HG02678 (cell line): Measurements from ENCODE around the gene CRYBB2.
"Not testable (repeated sequence)": the region's sequence is repeated elsewhere in the genome, so short reads cannot be mapped to it uniquely, and the experiment has no call there.

ENCODE experiments used
- ATAC-seq: cut with Tn5 transposase; IDR thresholded peaks from one replicate; pipeline ENCODE4 v1.9.1; 2021; ENCODE audit warnings: mild to moderate bottlenecking, moderate library complexity; ENCODE audit not compliant: unreplicated experiment

Gene CRYBB2, protein sequence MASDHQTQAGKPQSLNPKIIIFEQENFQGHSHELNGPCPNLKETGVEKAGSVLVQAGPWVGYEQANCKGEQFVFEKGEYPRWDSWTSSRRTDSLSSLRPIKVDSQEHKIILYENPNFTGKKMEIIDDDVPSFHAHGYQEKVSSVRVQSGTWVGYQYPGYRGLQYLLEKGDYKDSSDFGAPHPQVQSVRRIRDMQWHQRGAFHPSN

DNA sequence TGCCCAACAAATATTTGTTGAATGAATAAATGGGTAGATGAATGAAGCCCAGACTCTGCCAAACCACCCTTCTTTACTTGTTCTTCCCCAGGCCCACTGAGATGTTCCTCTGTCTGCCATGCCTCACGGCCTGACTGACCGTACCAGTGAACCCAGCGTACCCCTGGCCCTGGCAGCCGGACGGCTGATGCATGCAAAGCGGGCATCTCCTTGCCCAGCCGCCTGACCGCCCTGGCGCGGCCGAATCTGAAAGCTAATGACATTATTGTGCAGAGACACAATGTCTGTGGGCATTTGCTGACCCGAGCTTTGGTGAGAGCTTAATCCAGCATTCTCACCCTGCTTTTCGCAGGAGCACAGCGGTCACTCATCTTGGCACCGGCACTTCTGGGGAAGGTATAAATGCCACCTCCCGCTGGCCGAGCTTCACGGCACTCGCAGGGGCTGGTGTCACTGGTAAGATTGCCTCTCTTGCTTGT is at the start of gene CRYBB2:
TSS of gene CRYBB2 (plus strand) at position 429 of the 479 bp plus-strand sequence. CDS start 1,791 bp downstream, outside the sequence.
- no peak for ATAC-seq

DNA sequence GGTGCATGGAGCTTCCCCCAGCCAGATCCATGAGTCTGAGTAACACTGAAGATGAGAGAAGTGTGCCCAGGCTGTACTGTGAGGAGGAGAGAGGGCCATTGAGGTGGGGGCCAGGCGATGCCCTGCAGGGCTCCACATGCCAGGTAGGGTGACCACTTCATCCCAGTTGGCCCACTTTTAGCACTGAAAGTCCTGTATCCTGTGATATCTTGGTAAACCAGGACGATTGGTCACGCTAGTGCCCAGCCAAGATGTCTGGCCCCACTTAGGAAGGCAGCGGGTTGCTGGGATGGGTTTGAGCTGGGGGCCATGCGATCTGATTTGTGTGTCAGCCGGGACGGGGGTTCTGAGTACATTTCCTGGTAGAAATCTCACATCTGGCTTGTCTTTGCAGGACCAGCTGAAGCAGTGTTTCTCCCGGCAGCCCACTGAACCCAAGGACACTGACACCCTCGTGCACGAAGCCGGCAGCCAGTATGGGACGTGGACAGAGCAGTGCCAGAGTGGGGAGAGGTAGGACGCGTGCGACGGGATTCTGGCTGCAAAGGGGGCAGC is 48.9 kb upstream of the CRYBB2 start:
- no peak for ATAC-seq

DNA sequence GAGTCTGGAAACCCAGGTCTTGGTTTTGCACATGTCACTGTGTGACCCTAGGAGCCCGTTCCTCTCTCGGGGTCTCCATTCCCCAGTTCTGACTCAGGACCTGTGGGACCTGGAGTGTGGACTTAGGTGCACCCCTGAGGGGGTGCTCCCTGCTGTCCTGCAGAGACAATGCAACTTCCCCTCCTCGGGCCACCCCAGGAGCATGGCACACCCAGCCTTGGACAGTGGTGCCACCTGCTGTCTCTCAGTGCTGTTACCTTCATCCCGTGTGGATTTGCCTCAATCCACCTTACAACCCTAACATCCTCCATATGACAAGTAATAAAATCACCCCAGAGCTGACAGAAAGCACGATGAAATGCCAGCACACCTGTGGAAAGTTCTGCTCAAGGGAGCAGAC is 47.3 kb upstream of the CRYBB2 start:
- ATAC-seq, result no peak

DNA sequence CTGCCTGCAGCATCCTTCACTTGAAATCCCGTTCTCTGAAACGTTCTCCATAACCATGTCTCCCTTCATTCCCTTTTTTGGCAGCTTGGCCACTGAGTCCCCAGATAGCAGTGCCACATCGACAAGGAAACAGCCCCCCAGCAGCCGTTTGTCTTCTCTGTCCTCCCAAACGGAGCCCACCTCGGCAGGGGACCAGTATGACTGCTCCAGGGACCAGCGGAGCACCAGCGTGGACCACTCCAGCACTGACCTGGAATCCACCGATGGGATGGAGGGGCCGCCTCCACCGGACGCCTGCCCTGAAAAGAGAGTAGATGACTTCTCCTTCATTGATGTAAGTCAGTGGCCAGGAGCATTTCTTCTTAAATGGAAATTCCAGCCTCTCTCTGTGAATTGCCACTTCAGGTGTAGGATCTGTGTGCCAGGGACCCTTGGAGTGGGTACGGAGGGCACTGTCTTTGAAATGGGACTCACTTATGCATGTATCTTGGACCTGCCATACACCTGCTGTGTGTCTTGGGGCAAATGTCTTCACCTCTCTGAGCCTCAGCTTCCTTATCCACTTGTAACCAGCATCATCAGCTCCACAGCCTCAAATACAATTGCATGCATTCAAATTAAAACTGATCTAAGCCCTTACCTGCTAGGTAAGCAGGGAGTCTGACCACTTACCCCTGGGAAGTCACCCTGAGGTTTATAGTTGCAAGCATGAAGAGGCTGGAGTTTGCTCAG is 45.1 kb upstream of the CRYBB2 start:
- ATAC-seq, result no peak

DNA sequence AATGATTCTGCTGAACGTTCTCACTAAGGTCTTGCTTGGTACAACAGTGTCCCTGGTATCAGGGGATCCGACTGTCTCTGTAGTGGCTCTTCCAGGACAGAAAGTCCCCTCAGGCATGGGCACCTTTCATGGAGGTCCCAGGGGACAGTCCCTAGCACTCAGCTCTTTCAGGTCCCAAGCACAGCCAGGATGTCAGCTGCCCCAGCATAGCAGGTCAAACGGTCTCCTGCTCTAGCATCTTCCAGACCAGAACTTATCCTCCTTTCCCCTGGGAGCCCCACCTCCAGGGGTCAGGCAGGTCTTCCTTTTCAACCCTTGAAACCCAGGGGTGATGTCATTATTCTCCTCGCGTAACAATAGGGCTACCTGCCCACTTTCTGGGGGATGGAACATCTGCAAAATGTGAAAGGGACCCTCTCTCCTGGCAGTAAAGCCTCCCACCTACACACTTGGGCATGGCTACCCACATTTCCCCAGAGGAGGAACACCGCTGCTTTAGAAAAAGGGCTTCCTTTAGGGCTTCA is 44.5 kb upstream of the CRYBB2 start:
- no peak for ATAC-seq

DNA sequence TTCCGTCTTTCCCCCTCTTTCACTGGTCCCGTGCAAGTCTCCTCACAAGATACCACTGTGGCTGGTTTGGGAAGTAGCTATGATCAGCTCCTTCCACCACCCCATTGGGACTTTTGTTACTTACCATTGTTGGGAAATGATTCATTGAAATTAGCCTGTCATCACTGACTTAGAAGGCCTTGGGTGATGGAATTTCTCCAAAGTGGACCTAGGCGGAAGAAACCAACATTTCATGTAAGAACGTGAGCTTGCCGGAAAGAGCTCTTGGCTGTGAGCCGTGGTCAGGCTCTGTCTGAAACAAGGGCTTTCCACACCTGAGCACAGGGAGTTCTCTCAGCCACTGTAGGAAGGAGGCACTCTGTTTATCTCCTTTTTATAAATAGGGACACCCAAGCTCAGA is 43.3 kb upstream of the CRYBB2 start:
- ATAC-seq, result no peak

DNA sequence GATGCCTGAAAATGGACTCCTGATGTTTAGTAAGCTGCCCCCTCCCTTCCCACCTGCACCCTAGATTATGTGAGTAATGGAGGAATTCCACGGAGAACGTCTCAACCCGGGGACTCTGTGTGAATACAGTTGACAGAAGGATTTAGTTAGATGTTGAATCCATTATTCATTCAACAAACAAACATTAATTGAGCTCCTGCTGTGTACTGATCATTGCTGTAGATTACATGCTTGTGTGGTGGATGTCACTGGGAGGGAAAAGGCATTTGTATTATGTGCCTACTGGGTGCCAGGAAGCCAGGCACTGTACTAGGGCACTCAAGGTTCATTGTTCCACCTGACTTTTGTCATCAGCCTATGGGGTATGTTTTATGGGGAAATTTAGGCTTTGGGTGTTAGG is 42.6 kb upstream of the CRYBB2 start:
- ATAC-seq, result no peak

DNA sequence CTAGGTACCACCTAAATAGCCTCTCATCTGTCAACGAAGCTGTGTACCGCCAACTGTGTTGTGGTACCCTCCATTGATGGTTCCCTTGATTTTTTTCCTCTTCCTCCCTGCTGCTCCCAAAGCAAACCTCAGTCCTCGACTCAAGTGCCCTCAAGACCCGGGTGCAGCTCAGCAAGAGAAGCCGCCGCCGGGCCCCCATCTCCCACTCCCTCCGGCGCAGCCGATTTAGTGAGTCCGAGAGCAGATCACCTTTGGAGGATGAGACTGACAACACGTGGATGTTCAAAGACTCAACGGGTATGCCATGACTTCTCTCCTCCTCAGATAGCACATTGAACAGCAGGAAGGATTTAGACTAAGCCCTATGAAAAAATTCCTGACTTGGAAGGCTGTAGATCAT is 42.2 kb upstream of the CRYBB2 start:
- ATAC-seq, result no peak

DNA sequence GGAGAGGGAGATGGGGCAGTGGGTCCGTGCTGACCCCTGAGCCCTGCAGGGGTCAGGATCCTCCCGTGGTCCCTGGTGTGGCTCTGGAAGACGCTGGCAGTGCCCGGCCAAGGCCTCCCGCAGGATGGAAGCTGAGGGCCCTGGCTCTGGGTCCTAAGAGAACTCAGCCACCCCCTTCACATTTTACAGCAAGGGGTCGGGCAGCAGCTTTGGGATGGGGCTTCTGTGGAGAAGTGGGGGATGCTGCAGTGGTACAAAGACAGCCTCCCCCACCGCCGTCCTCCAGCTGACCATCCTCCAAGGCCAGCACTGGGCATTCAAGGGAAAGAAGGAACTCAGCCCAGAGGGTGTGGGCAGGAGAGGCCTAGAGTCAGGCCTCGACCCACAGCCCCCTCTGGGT is 41.5 kb upstream of the CRYBB2 start:
- ATAC-seq, result no peak

DNA sequence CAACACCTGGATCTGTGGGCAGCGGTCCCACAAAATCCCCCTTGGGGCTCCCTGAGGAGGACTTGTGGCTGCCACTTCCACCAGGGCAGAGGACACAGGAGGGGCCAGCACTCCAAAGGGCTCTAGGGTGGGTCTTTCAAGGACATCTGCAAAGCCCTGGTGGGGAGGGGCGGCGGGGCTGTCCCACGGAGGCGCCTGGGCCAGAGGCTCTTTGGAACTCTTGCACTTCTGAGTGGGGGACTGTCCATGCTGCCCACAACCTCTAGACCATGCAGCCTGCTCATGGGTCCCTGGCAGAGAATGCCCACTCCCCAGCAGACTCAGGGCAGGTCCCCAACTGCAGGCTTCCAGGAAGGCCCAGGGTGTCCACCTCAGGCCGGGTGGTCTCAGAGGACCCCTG is 41.1 kb upstream of the CRYBB2 start:
- not testable (repeated sequence) for ATAC-seq

DNA sequence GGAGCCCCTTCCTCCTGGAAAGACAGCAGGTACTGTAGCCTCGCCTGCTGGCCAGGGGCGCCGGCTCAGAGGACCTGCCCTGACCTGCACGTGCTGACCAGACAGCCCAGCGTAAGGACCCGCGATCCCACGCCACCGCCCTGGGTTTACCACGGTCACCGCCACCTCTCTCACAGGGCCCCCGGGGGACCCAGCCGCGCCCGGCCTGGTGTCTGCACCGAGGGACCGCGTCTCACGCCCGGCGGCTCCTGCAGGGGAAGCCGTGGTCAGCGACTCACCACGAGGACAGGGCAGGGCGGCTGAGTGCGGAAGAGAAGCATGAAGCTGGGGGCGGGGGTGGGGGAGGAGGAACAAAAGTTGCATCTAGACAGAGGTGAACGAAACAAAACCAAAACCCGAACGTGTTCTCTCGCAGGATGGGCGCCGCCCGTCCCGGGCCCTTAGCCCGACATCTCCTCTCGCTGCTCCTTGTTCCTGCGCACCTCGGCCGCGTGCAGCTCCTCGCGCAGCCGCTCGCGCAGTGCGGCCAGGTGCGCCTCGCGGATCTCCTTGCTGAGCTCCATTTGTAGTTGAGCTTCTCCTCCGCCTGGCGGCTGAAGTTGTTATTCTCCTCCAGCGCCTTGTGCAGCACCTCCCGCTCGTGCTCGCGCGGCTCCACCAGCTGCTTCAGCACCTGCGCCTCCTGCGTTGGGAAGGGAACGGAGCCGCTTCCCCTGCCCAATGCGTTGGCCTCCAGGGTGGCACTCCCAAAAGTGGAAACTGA is 40.4 kb upstream of the CRYBB2 start:
- not testable (repeated sequence) for ATAC-seq

DNA sequence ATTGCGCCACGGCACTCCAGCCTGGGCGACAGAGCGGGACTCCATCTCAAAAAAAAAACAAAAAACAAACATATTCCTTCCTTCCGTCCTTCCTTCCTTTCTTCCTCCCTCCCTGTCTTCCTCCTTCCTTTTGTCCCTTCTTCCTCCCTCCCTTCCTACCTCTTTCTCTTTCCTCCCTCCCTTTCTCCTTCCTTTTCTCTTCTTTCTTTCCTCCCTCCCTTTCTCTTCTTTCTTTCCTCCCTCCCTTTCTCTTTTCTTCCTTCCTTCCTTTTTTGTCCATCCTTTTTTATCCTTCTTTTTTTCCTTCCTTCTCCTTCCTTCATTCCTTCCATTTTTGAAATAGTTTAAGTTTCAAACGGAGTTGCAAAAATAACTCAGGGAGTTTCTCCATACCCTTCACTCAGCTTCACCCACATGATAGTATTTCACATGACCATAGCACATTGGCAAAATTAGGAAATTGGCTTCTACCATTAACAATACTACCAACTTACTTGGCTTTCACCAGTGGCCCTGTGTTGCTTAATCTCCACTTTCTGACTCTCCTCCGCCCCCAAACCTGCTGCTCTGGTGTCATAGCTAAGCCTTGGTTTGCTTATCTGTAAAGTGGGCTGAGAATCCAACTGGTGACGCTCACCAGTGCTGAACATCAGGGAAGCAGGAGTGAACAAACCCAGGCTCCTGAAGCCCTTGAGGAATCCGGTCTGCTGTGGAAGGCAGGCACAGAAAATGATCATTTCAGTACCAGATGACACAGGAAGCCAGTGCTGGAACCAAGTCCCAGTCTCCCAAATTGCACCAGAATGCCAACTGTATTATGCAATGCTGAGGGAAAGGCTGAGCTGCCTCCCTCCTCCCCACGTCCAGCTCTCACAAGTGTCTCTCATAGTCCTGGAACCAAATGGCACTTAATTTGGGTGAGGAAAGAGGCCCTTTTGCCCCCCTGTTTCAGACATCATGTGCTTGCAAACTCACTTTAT is 37.0 kb upstream of the CRYBB2 start:
- no peak for ATAC-seq

DNA sequence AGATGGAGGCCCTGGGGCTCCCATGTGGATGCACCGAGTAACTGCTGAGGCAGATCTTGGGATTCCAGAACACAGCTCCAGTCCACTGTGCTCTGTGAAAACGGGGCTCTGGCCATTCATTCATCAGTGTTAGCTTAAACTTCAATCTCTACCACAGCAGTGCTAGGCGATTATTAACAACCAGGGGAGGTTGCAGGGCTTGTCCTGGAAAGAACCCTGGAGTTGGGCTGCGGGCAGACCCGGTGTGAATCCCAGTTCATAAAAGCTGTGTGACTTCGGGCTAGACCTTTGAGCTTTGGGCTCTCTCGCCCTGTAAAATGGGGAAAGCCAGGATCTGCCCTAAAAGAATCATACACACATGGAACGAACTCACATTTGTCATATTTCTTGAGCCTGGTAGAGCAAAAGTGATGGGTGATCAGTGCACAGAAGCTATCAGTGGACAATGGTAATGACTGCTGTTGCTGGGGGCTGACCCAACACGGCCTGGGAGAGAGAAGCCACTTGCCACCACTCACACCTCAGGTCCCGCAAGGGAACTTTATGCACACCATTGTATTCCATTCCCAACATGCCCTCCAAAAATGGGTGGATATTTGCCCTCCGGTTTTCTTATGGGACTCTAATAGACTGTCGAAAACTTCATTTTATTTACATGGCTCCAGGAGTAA is 35.4 kb upstream of the CRYBB2 start:
- ATAC-seq, result no peak

DNA sequence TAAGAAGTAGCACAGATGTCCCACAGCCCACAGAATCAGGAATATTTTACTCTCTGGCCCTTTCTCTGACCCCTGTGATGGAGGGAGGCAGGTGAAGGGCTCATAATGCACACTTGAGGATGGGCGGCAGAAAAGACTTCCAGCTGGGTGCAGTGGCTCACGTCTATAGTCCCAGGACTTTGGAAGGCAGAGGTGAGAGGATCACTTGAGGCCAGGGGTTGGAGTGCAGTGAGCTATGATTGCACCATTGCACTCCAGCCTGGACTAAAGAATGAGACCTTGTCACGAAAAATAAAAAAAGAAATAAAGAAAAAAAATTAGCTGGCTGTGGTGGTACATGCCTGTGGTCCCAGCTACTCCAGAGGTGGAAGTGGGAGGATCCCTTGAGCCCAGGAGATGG is 33.3 kb upstream of the CRYBB2 start:
- ATAC-seq, result no peak

DNA sequence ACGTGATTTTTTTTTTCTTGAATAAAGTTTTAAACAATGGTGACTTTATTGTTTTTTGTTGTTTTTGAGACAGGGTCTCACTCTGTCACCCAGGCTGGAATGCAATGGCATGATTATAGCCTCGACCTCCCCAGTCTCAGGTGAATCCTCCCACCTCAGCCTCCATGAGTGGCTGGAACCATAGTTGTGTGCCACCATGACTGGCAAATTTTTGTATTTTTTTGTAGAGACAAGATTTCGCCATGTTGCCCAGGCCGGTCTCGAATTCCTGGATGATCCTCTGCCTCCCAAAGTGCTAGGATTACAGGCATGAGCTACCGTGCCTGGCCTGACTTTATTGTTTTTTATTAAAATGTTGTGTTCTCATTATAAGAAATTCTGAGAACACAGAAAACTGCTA is 32.0 kb upstream of the CRYBB2 start:
- ATAC-seq, result no peak

DNA sequence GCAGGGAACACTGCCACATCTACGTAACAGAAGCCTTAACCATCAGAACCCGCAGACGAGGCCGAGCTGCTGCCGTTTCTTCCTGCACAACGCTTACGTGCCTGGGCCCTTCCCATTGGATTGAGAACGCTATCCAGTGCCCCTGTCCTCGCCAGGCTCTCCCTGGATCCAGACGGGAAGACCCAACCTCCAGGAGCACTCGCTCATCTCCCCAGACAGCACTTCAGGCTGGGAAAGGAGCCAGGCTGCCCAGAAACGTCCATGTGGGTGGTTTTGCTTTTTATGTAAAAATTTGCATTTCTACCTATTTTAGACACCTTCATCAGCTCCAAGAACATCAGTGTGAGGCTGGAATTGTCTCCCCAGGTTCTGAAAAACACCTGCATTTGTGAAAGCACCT is 27.0 kb upstream of the CRYBB2 start:
- ATAC-seq, result no peak

DNA sequence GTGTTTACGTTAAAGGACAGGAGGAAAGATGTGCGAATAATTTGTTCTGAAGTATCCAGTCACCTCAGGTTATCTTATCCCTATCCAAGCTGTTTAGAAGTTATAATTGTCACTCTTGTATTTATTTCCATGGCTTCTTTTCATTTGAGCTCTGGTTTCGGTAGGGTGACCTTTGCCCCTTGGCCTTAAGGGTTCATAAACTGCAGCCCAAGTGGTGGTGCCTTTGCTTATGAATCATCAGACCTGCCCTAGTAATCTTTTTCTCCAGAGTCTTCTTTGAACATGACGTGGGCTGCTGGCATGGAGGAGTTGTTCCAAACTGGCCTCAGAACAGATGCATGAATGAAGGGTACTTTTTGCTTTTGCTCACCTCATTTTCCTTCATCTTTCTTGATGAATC is 26.3 kb upstream of the CRYBB2 start:
- no peak for ATAC-seq

DNA sequence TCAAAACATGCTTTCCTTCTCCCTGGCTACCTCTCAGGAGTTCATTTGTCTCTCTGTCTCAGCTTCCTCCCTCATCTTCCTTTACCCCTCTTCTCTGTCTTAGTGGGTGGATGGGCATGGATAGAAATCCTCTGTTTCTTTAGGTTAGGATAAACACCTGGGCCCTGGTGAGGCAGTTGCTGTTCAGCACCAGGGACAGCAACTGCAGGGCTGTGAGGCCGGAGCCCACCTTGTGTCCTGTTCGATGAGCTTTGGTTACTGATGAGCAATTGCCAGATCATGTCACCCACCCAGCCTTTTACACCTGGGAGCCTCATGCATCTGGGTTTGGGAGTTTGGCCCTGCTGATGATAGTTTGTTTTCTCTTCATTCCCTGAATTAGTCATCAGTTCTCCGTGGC is 25.9 kb upstream of the CRYBB2 start:
- ATAC-seq, result no peak

DNA sequence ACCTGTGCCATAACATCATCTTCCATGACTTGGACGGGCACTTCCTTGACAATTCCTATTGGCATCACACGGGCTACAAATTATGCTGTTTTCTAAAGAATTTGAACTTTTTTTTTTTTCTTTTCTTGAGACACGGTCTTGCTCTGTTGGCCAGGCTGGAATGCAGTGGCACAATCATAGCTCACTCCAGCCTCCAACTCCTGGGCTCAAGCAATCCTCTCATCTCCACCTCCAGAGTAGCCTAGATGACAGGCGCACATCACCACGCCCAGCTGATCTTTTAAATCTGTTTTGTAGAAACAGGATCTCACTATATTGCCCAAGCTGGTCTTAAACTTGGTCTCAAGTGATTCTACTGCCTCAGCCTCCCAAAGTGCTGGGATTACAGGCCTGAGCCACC is 23.1 kb upstream of the CRYBB2 start:
- no peak for ATAC-seq

DNA sequence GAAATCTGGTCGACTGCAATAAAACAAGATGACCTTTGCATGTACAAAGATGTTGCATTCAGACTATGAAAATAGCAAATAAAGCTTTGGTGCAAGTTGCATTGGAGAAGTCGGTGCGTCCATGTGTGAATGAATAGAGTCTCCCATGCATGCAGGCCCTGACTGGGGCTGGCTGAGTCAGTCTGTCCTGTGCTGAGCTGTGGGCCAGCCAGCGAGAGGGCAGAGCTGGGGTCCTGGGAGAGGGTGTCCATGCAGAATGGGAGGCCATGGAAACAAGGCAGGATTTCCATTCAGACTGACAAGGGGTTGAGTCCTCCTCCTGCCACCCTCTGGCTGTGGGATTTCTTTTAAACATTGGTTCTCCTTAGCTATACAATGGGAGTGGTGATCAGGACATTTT is 22.1 kb upstream of the CRYBB2 start:
- no peak for ATAC-seq
